Measurements from ENCODE around the gene MCTP1.
"Not testable (repeated sequence)": the region's sequence is repeated elsewhere in the genome, so short reads cannot be mapped to it uniquely, and the experiment has no call there.

The MCTP1 gene

GRCh38 chr5:95152535-95152934 lies 132.4 kb downstream of the MCTP1 start:
- H3K4me3 ChIP-seq (replicated peaks; ENCODE audit: low read depth, low read length) = no peak overlapping the region
- TF ChIP-seq, protein P1, sequence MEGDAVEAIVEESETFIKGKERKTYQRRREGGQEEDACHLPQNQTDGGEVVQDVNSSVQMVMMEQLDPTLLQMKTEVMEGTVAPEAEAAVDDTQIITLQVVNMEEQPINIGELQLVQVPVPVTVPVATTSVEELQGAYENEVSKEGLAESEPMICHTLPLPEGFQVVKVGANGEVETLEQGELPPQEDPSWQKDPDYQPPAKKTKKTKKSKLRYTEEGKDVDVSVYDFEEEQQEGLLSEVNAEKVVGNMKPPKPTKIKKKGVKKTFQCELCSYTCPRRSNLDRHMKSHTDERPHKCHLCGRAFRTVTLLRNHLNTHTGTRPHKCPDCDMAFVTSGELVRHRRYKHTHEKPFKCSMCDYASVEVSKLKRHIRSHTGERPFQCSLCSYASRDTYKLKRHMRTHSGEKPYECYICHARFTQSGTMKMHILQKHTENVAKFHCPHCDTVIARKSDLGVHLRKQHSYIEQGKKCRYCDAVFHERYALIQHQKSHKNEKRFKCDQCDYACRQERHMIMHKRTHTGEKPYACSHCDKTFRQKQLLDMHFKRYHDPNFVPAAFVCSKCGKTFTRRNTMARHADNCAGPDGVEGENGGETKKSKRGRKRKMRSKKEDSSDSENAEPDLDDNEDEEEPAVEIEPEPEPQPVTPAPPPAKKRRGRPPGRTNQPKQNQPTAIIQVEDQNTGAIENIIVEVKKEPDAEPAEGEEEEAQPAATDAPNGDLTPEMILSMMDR (IDR thresholded peaks at IDR 0.05; ENCODE audit: low read length, missing control alignments) = no peak
- DNase-seq (ENCODE audit: low read depth) = no peak

- H3K4me3 ChIP-seq (replicated peaks; ENCODE audit: low read depth, low read length) = no peak overlapping the region
- TF ChIP-seq, protein P1 (IDR thresholded peaks at IDR 0.05; ENCODE audit: low read length, missing control alignments) = no peak
- no peak for DNase-seq (ENCODE audit: low read depth)
These were observed 132.8 kb downstream of the MCTP1 start for GRCh38 chr5:95152131-95152530.

GRCh38 chr5:95151694-95152093 lies 133.2 kb downstream of the MCTP1 start:
- no peak for DNase-seq (ENCODE audit: low read depth)
- TF ChIP-seq, protein P1 (IDR thresholded peaks at IDR 0.05; ENCODE audit: low read length, missing control alignments) = no peak
- no peak overlapping the region for H3K4me3 ChIP-seq (replicated peaks; ENCODE audit: low read depth, low read length)

DNA sequence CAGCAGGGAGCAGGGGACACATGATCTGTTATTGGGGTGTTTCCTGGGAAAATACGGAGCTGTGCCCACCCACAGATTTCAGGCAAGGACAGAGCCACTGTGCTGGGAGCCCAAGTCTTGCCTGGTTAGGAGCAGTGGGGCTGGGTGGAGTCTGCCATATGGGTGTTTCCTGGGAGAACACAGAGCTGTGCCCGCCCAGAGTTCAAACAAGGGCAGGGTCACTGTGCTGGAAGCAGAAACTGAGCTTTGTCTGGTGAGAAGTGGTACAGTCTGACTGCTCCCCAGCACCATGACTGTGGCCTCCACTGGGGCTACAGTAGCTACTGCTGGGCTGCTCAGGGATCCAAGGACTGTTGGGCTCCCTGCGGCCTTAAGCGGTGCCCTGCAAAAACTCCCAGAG lies 135.5 kb downstream of the MCTP1 start:
- no peak for DNase-seq (ENCODE audit: low read depth)
- H3K4me3 ChIP-seq (replicated peaks; ENCODE audit: low read depth, low read length) = no peak overlapping the region
- TF ChIP-seq, protein P1 (IDR thresholded peaks at IDR 0.05; ENCODE audit: low read length, missing control alignments) = no peak

DNA sequence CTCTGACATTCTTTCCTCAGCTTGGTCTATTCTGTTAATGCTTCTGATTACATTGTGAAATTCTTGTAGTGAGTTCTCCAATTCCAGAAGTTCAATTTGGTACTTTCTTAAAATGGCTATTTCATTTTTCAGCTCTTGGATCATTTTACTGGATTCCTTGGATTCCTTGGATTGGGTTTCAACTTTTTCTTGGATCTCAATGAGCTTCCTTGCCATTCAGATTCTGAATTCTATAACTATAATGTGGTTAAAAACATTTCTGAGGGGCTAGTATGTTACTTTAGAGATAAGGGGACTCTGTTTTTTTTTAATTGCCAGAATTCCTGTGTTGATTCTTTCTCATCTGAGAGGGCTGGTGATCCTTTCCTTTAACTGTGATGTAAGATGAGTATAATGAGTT lies 136.4 kb downstream of the MCTP1 start:
- TF ChIP-seq, protein P1 (IDR thresholded peaks at IDR 0.05; ENCODE audit: low read length, missing control alignments) = no peak
- DNase-seq (ENCODE audit: low read depth) = no peak
- no peak overlapping the region for H3K4me3 ChIP-seq (replicated peaks; ENCODE audit: low read depth, low read length)

DNA sequence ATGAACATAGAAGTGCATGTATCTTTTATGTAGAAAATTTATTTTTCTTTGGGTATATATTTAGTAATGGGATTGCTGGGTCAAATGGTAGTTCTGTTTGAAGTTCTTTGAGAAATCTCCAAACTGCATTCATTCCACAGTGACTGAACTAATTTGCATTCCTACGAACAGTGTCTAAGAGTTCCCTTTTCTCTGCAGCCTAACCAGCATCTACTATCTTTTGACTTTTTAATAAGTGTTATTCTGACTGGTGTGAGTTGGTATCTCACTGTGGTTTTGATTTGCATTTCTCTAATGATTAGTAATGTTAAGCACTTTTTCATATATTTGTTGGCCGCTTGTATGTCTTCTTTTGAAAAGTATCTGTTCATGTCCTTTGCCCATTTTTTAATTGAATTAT lies 141.0 kb downstream of the MCTP1 start:
- DNase-seq (ENCODE audit: low read depth); H3K4me3 ChIP-seq (replicated peaks; ENCODE audit: low read depth, low read length): not testable (repeated sequence)

- DNase-seq (ENCODE audit: low read depth) = no peak
- TF ChIP-seq, protein P1 (IDR thresholded peaks at IDR 0.05; ENCODE audit: low read length, missing control alignments) = no peak
- H3K4me3 ChIP-seq (replicated peaks; ENCODE audit: low read depth, low read length) = no peak overlapping the region
These were observed 142.7 kb downstream of the MCTP1 start for GRCh38 chr5:95142145-95142544.

DNA sequence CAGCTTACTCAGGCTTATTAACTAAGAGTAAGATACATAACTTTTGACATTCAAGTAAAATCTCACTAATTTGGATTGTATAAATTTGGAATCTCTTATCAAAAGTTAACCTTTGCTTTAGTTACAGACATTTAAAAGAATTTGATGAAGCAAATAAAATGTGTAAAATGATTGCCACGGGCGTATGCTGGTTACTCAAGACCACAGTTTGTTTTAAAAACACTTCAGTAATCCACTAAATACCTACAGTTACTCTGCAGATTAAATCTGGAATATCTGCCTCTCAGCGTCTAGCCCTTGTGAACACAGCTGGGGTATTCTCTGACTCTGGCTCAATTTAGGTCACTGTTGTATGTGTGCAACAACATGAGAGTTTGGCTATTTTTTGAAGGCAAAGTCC lies 143.8 kb downstream of the MCTP1 start:
- no peak for DNase-seq (ENCODE audit: low read depth)
- TF ChIP-seq, protein P1 (IDR thresholded peaks at IDR 0.05; ENCODE audit: low read length, missing control alignments) = no peak
- no peak overlapping the region for H3K4me3 ChIP-seq (replicated peaks; ENCODE audit: low read depth, low read length)
